ENCODE data around the gene FAR2. TPM values are rescaled to one million over a fixed set of nuclear protein-coding genes. Genes with fewer than 3 reads are reported as not detected.
"Not testable (repeated sequence)": the region's sequence is repeated elsewhere in the genome, so short reads cannot be mapped to it uniquely, and the experiment has no call there.

The FAR2 gene
- total RNA-seq, 1 donor from 2014 or later = 58.2 TPM

- no peak for DNase-seq (ENCODE audit: low read depth in 2 of 2)
Measured at GRCh38 chr12:29234552-29234951, 85.5 kb downstream of the FAR2 start.

GRCh38 chr12:29234965-29235626 lies 86.0 kb downstream of the FAR2 start:
- peak; percentile 88 to 98 for DNase-seq (ENCODE audit: low read depth in 2 of 2)

GRCh38 chr12:29238822-29239291 lies 89.8 kb downstream of the FAR2 start:
- DNase-seq (ENCODE audit: low read depth in 2 of 2) = peak; percentile 21 to 88

- DNase-seq (ENCODE audit: low read depth in 2 of 2) = no peak
Measured at GRCh38 chr12:29239336-29239735, 90.3 kb downstream of the FAR2 start.

- no peak for DNase-seq (ENCODE audit: low read depth in 2 of 2)
Measured at GRCh38 chr12:29240441-29240840, 91.4 kb downstream of the FAR2 start.

GRCh38 chr12:29241821-29242591 lies 92.9 kb downstream of the FAR2 start:
- DNase-seq (ENCODE audit: low read depth in 2 of 2) = peak; percentile 23 to 84

- DNase-seq (ENCODE audit: low read depth in 2 of 2) = peak; percentile 48 to 96
Measured at GRCh38 chr12:29242921-29243431, 93.9 kb downstream of the FAR2 start.

GRCh38 chr12:29244159-29244765 lies 95.2 kb downstream of the FAR2 start:
- no peak for DNase-seq (ENCODE audit: low read depth in 2 of 2)

GRCh38 chr12:29245246-29245645 lies 96.2 kb downstream of the FAR2 start:
- no peak for DNase-seq (ENCODE audit: low read depth in 2 of 2)

GRCh38 chr12:29249930-29250329 lies 100.9 kb downstream of the FAR2 start:
- DNase-seq (ENCODE audit: low read depth in 2 of 2) = no peak

GRCh38 chr12:29253906-29254625 lies 105.0 kb downstream of the FAR2 start:
- no peak for DNase-seq (ENCODE audit: low read depth in 2 of 2)

GRCh38 chr12:29255042-29255441 lies 106.0 kb downstream of the FAR2 start:
- no peak for DNase-seq (ENCODE audit: low read depth in 2 of 2)

GRCh38 chr12:29256598-29256997 lies 107.5 kb downstream of the FAR2 start:
- DNase-seq (ENCODE audit: low read depth in 2 of 2) = no peak

GRCh38 chr12:29257687-29258086 lies 108.6 kb downstream of the FAR2 start:
- not testable (repeated sequence) for DNase-seq (ENCODE audit: low read depth in 2 of 2)

- DNase-seq (ENCODE audit: low read depth in 2 of 2) = no peak
Measured at GRCh38 chr12:29264424-29264823, 115.3 kb downstream of the FAR2 start.

- no peak for DNase-seq (ENCODE audit: low read depth in 2 of 2)
Measured at GRCh38 chr12:29269706-29270408, 120.8 kb downstream of the FAR2 start.

GRCh38 chr12:29270446-29270845 lies 121.4 kb downstream of the FAR2 start:
- no peak for DNase-seq (ENCODE audit: low read depth in 2 of 2)

GRCh38 chr12:29273178-29273843 lies 124.2 kb downstream of the FAR2 start:
- no peak for DNase-seq (ENCODE audit: low read depth in 2 of 2)

- no peak for DNase-seq (ENCODE audit: low read depth in 2 of 2)
Measured at GRCh38 chr12:29275834-29276233, 126.8 kb downstream of the FAR2 start.

- no peak for DNase-seq (ENCODE audit: low read depth in 2 of 2)
Measured at GRCh38 chr12:29277231-29277630, 128.2 kb downstream of the FAR2 start.

Measured in dermis microvascular lymphatic vessel endothelial cell (primary cell).